Measurements from ENCODE around the gene KDM8. TPM values are rescaled to one million over a fixed set of nuclear protein-coding genes. Genes with fewer than 3 reads are reported as not detected.

Gene KDM8
- total RNA-seq, 1 donor from 2014 or later: 8.6 TPM

- Histone ChIP-seq H3K27ac (peak overlapping the region; percentile 78), H3K4me3 (no peak overlapping the region), H3K4me1 (peaks cover 84% of the 10 kb centered on the region), H3K27me3 (ENCODE audit: low read depth) (no peaks in the 10 kb centered on the region), H3K9me3 (no peaks in the 10 kb centered on the region), H3K36me3 (peaks cover 27% of the 10 kb centered on the region)
- ATAC-seq (no peak), DNase-seq (peak; percentile 44)
- intact Hi-C loops (cut with DNase I): no loop called here
- no peak for TF ChIP-seq CTCF (IDR thresholded peaks at IDR 0.05)
Measured at GRCh38 chr16:27235938-27236245, 32.6 kb downstream of the KDM8 start.

- Histone ChIP-seq H3K4me1 (peaks cover 84% of the 10 kb centered on the region), H3K4me3 (no peak overlapping the region), H3K9me3 (no peaks in the 10 kb centered on the region), H3K27me3 (ENCODE audit: low read depth) (no peaks in the 10 kb centered on the region), H3K27ac (peak overlapping the region; percentile 78), H3K36me3 (peaks cover 19% of the 10 kb centered on the region)
- ATAC-seq (no peak), DNase-seq (peak; percentile 5)
- intact Hi-C loops (cut with DNase I): no loop called here
- no peak for TF ChIP-seq CTCF (IDR thresholded peaks at IDR 0.05)
Measured at GRCh38 chr16:27236635-27237218, 33.4 kb downstream of the KDM8 start.

GRCh38 chr16:27237219-27238015, 34.1 kb downstream of the KDM8 start:
- ATAC-seq (peak; percentile 38 to 49), DNase-seq (peak; percentile 50)
- peak overlapping the region; percentile 78 for H3K27ac ChIP-seq
- no peaks in the 10 kb centered on the region for H3K27me3 ChIP-seq (ENCODE audit: low read depth)
- peaks cover 12% of the 10 kb centered on the region for H3K36me3 ChIP-seq
- intact Hi-C loops (cut with DNase I): no loop called here
- H3K9me3 ChIP-seq: no peaks in the 10 kb centered on the region
- H3K4me3 ChIP-seq: peak overlapping the region; percentile 17
- no peak for TF ChIP-seq CTCF (IDR thresholded peaks at IDR 0.05)
- H3K4me1 ChIP-seq: peaks cover 84% of the 10 kb centered on the region

GRCh38 chr16:27238016-27238587, 34.8 kb downstream of the KDM8 start:
- Histone ChIP-seq H3K4me1 (peaks cover 87% of the 10 kb centered on the region), H3K9me3 (no peaks in the 10 kb centered on the region), H3K27me3 (ENCODE audit: low read depth) (no peaks in the 10 kb centered on the region), H3K4me3 (peak overlapping the region; percentile 17), H3K36me3 (peaks cover 5% of the 10 kb centered on the region), H3K27ac (peak overlapping the region; percentile 78)
- peak; percentile 17 to 27 for ATAC-seq
- DNase-seq: peak; percentile 67
- intact Hi-C loops (cut with DNase I): no loop called here
- no peak for TF ChIP-seq CTCF (IDR thresholded peaks at IDR 0.05)

- DNase-seq (peak; percentile 16), ATAC-seq (no peak)
- peaks cover 3% of the 10 kb centered on the region for H3K36me3 ChIP-seq
- H3K4me1 ChIP-seq: peaks cover 91% of the 10 kb centered on the region
- H3K9me3 ChIP-seq: no peaks in the 10 kb centered on the region
- intact Hi-C loops (cut with DNase I): no loop called here
- TF ChIP-seq CTCF (IDR thresholded peaks at IDR 0.05): no peak
- no peak overlapping the region for H3K4me3 ChIP-seq
- peak overlapping the region; percentile 78 for H3K27ac ChIP-seq
- H3K27me3 ChIP-seq (ENCODE audit: low read depth): no peaks in the 10 kb centered on the region
Measured at GRCh38 chr16:27238591-27238990, 35.3 kb downstream of the KDM8 start.
